GM19238 (cell line): ENCODE data around the gene HK1.

Experiments
- DNase-seq: peaks from one replicate; pipeline ENCODE4 v3.0.0; 2011; ENCODE audit warnings: low spot score; ENCODE audit not compliant: insufficient read length

Gene HK1

GRCh38 chr10:69345890-69346474, 67.7 kb downstream of the HK1 start:
- no peak for DNase-seq

GRCh38 chr10:69346776-69347175, 68.5 kb downstream of the HK1 start:
- no peak for DNase-seq

- no peak for DNase-seq
Observed at GRCh38 chr10:69348816-69349541, 70.7 kb downstream of the HK1 start.

GRCh38 chr10:69349542-69349888, 71.2 kb downstream of the HK1 start:
- no peak for DNase-seq

- DNase-seq = no peak
Observed at GRCh38 chr10:69351589-69351988, 73.3 kb downstream of the HK1 start.

GRCh38 chr10:69352569-69353264, 74.4 kb downstream of the HK1 start:
- no peak for DNase-seq

- DNase-seq = no peak
Observed at GRCh38 chr10:69353977-69354635, 75.8 kb downstream of the HK1 start.

GRCh38 chr10:69356187-69356586, 77.9 kb downstream of the HK1 start:
- DNase-seq = no peak

- DNase-seq = no peak
Observed at GRCh38 chr10:69358148-69358795, 80.0 kb downstream of the HK1 start.

- DNase-seq = no peak
Observed at GRCh38 chr10:69359148-69359547, 80.9 kb downstream of the HK1 start.

- DNase-seq = no peak
Observed at GRCh38 chr10:69359594-69359993, 81.3 kb downstream of the HK1 start.

- no peak for DNase-seq
Observed at GRCh38 chr10:69360485-69361302, 82.4 kb downstream of the HK1 start.

GRCh38 chr10:69361303-69361614, 83.0 kb downstream of the HK1 start:
- DNase-seq = no peak

GRCh38 chr10:69362471-69362954, 84.2 kb downstream of the HK1 start:
- no peak for DNase-seq

GRCh38 chr10:69363666-69364065, 85.4 kb downstream of the HK1 start:
- no peak for DNase-seq

GRCh38 chr10:69364232-69364940, 86.1 kb downstream of the HK1 start:
- no peak for DNase-seq

GRCh38 chr10:69366738-69367137, 88.4 kb downstream of the HK1 start:
- DNase-seq = no peak

- no peak for DNase-seq
Observed at GRCh38 chr10:69367469-69367868, 89.2 kb downstream of the HK1 start.

GRCh38 chr10:69372126-69372980, 94.1 kb downstream of the HK1 start:
- no peak for DNase-seq
